Activated T-helper 2 cell treated with anti-CD3 and anti-CD28 coated beads, Interferon-gamma antibody, Interleukin-2, Interleukin-4, amounts not matched to agents 10 μg/mL and 5 μg/mL and 100 μg/mL, durations not matched to agents 14 hours and 24 hours and 36 hours (primary cell): ENCODE data around the gene FBXW2. TPM values are rescaled to one million over a fixed set of nuclear protein-coding genes. Genes with fewer than 3 reads are reported as not detected.
A peak's percentile ranks its signal among the peaks of the same experiment; 100 is the strongest.

Source experiments
- DNase-seq: peaks from one replicate; pipeline ENCODE4 v3.0.0; 2021; ENCODE audit warnings: low spot score
- H3K27ac Mint-ChIP-seq: one replicate; pipeline ENCODE4 v1.8.0; 2021; ENCODE audit warnings: mixed read lengths
- H3K27me3 Mint-ChIP-seq: one replicate; pipeline ENCODE4 v1.8.0; 2021; ENCODE audit warnings: low read depth, mixed read lengths
- H3K36me3 Mint-ChIP-seq: one replicate; pipeline ENCODE4 v1.8.0; 2021; ENCODE audit warnings: low read depth, mixed read lengths
- H3K4me1 Mint-ChIP-seq: one replicate; pipeline ENCODE4 v1.8.0; 2021; ENCODE audit warnings: low read depth, mixed read lengths
- H3K4me3 Mint-ChIP-seq: one replicate; pipeline ENCODE4 v1.8.0; 2021; ENCODE audit warnings: low read depth, mild to moderate bottlenecking, moderate library complexity, mixed read lengths
- H3K9me3 Mint-ChIP-seq: one replicate; pipeline ENCODE4 v1.8.0; 2021; ENCODE audit warnings: mixed read lengths
- intact Hi-C: fragments of 100-400 bp; cut with micrococcal nuclease; formaldehyde crosslinking; loops from one replicate; pipeline ENCODE4 v1.15.1; 2023
- total RNA-seq: library from RNA; stranded (reverse); gene quantifications from 2 replicates; pipeline ENCODE4 v1.2.3, GENCODE V29; 2022

Gene FBXW2
- total RNA-seq, 1 donor from 2014 or later = 79.7 TPM

DNA sequence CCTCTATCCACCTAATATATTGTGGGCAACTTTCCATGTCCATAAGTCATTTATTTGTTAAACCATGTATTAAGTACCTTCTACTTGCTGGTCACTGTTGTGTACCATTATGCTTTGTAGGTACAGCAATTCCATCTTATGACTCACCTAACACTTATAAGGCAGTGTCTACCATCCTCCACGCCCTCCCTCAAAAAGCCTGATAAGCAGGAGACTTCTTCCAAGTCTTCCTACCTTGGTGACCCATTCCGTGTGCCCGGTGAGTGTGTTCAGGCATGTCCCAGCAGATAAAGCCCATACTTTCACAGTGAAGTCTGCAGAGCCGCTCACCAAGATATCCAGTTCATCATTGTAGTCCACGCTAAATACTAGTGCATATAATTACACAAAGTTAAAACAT, 17.4 kb downstream of the FBXW2 start:
- no peak overlapping the region for H3K4me3 Mint-ChIP-seq
- H3K27me3 Mint-ChIP-seq = no peaks in the 10 kb centered on the region
- peaks cover 72% of the 10 kb centered on the region for H3K36me3 Mint-ChIP-seq
- no peak for DNase-seq
- intact Hi-C loops = no loop called here
- no peak overlapping the region for H3K27ac Mint-ChIP-seq
- H3K4me1 Mint-ChIP-seq = peaks cover 13% of the 10 kb centered on the region
- no peaks in the 10 kb centered on the region for H3K9me3 Mint-ChIP-seq

- Mint-ChIP-seq H3K4me1 (peaks cover 22% of the 10 kb centered on the region), H3K9me3 (no peaks in the 10 kb centered on the region), H3K36me3 (peaks cover 78% of the 10 kb centered on the region), H3K27me3 (no peaks in the 10 kb centered on the region), H3K27ac (no peak overlapping the region), H3K4me3 (no peak overlapping the region)
- DNase-seq = no peak
- intact Hi-C loops = no loop called here
Measured at GRCh38 chr9:120774719-120775118, 18.5 kb downstream of the FBXW2 start.

GRCh38 chr9:120773256-120773655, 20.0 kb downstream of the FBXW2 start:
- Mint-ChIP-seq H3K4me1 (peaks cover 32% of the 10 kb centered on the region), H3K4me3 (no peak overlapping the region), H3K9me3 (no peaks in the 10 kb centered on the region), H3K27me3 (no peaks in the 10 kb centered on the region), H3K36me3 (peaks cover 77% of the 10 kb centered on the region), H3K27ac (no peak overlapping the region)
- intact Hi-C loops = no loop called here
- DNase-seq = no peak

DNA sequence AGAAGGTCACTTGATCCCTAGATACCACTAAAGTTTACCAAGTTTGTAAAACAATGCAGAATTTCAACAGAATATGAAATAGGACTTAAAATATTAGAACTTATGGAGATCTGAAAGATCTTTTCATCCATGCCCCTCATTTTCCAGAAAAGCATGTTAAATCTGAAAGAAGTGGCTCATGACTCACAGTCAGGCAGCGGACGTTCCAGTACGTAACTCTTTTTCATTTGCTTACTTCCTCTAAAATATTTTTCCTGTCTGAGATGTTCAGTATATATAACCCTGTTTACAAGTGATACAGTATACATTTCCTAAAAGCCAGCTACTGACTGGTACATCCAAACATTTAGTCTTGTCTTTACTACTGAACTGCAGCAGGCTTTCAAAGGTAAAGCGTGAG, 22.3 kb downstream of the FBXW2 start:
- peaks cover 76% of the 10 kb centered on the region for H3K36me3 Mint-ChIP-seq
- peak overlapping the region; percentile 51 for H3K27ac Mint-ChIP-seq
- intact Hi-C loops = no loop called here

DNA sequence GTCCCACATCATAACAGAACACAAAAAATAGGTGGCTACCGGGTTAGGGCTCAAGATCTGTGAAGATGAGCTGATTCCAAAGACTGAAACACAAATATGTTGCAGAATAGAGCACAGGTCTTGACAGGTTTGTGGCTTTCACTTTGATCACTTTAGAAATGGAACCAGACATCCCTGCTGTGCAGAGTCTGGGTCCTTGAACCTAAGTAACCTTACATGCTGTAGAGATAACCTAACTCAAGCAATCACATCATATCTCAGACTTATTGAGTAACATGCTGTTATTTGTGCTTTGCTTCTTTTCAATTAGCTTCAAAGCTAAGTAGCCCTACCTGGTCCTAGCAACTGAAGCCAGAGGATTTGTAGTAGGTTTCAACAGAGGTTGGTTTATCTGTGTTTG, 24.3 kb downstream of the FBXW2 start:
- intact Hi-C loops = no loop called here
- Mint-ChIP-seq H3K4me1 (peaks cover 46% of the 10 kb centered on the region), H3K27me3 (no peaks in the 10 kb centered on the region)

More for the DNA sequence above, 22.3 kb downstream of the FBXW2 start:
- no peaks in the 10 kb centered on the region for H3K27me3 Mint-ChIP-seq
- H3K9me3 Mint-ChIP-seq = no peaks in the 10 kb centered on the region
- H3K4me1 Mint-ChIP-seq = peaks cover 45% of the 10 kb centered on the region
- DNase-seq = no peak
- no peak overlapping the region for H3K4me3 Mint-ChIP-seq

DNA sequence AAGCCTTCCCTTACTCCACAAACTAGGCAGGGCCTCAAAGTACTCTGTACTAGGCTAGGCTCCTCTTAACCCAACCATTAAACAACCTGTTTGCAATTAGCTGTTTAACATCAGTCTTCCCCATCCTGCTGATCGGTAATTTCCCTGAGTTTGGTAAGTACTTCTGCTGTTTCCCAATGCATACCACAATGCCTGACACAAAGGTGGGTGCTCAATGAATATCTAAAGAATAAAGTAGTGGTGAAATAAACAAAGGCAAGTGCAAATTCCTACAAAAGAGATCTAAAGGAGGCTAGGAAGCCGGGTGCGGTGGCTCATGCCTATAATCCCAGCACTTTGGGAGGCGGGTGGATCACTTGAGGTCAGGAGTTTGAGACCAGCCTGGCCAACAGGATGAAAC, 25.0 kb downstream of the FBXW2 start:
- intact Hi-C loops = no loop called here
- Mint-ChIP-seq H3K4me3 (no peak overlapping the region), H3K27ac (peak overlapping the region; percentile 29), H3K9me3 (no peaks in the 10 kb centered on the region), H3K27me3 (no peaks in the 10 kb centered on the region), H3K4me1 (peaks cover 46% of the 10 kb centered on the region), H3K36me3 (peaks cover 81% of the 10 kb centered on the region)
- no peak for DNase-seq

More for the DNA sequence above, 24.3 kb downstream of the FBXW2 start:
- no peaks in the 10 kb centered on the region for H3K9me3 Mint-ChIP-seq
- peaks cover 76% of the 10 kb centered on the region for H3K36me3 Mint-ChIP-seq
- no peak overlapping the region for H3K4me3 Mint-ChIP-seq
- no peak for DNase-seq
- H3K27ac Mint-ChIP-seq = peak overlapping the region; percentile 7

GRCh38 chr9:120767451-120767850, 25.8 kb downstream of the FBXW2 start:
- H3K9me3 Mint-ChIP-seq = no peaks in the 10 kb centered on the region
- H3K27me3 Mint-ChIP-seq = no peaks in the 10 kb centered on the region
- H3K4me3 Mint-ChIP-seq = no peak overlapping the region
- intact Hi-C loops = no loop called here
- H3K27ac Mint-ChIP-seq = peak overlapping the region; percentile 47
- H3K36me3 Mint-ChIP-seq = peaks cover 85% of the 10 kb centered on the region
- no peak for DNase-seq
- H3K4me1 Mint-ChIP-seq = peaks cover 44% of the 10 kb centered on the region

DNA sequence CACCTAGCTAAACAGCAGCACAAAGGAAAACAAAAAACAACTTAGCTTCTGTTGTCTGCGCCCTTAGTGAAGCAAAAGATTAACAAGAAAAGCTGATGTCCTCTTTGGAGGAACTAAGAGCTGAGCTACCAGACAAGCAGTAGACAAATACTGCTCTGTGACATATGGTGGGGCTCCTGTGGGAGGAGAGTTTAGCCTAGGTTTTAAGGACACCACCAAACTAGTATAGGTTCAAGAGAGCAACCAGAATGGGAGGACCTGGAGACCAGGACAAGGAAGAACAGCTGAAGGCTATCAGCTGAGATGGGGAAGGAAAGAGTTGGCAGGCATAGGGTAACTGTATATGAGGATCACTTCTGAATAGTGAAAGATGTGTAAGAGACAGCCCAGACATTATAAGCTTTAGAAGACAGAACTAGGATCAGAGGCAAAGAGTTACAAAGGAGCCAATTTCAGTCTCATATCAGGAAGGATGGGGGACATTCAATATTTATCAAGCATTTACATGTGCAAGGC, 27.2 kb downstream of the FBXW2 start:
- H3K9me3 Mint-ChIP-seq = no peaks in the 10 kb centered on the region
- H3K36me3 Mint-ChIP-seq = peaks cover 89% of the 10 kb centered on the region
- peak overlapping the region; percentile 43 for H3K27ac Mint-ChIP-seq
- H3K27me3 Mint-ChIP-seq = no peaks in the 10 kb centered on the region
- no peak for DNase-seq
- peaks cover 38% of the 10 kb centered on the region for H3K4me1 Mint-ChIP-seq
- intact Hi-C loops = no loop called here
- no peak overlapping the region for H3K4me3 Mint-ChIP-seq

- Mint-ChIP-seq H3K36me3 (peaks cover 77% of the 10 kb centered on the region), H3K4me1 (peaks cover 26% of the 10 kb centered on the region), H3K4me3 (no peak overlapping the region), H3K9me3 (no peaks in the 10 kb centered on the region), H3K27ac (no peak overlapping the region), H3K27me3 (no peaks in the 10 kb centered on the region)
- intact Hi-C loops = no loop called here
- no peak for DNase-seq
Measured at GRCh38 chr9:120764476-120764875, 28.7 kb downstream of the FBXW2 start.

DNA sequence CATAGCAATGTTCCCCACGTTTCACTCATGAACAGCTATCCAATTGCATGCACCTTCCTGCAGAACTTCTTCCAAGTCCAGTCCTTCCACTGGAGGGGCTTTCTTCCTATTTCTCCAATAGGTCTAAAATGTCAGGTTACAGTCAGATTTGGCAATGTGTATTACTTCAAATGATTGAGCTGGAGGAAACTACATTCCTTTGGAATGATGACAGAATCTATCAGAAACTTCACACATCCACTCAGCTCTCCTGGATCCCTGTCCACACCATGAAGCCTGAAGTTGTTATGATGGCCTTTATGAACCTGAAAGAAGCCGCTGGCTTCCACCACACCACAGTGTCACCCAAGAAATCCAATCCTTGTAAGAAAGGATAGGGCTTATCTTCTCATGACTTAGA, 32.2 kb downstream of the FBXW2 start:
- Mint-ChIP-seq H3K27me3 (no peaks in the 10 kb centered on the region), H3K27ac (no peak overlapping the region), H3K4me1 (peaks cover 13% of the 10 kb centered on the region), H3K9me3 (no peaks in the 10 kb centered on the region), H3K36me3 (peaks cover 61% of the 10 kb centered on the region), H3K4me3 (no peak overlapping the region)
- no peak for DNase-seq
- intact Hi-C loops = no loop called here

DNA sequence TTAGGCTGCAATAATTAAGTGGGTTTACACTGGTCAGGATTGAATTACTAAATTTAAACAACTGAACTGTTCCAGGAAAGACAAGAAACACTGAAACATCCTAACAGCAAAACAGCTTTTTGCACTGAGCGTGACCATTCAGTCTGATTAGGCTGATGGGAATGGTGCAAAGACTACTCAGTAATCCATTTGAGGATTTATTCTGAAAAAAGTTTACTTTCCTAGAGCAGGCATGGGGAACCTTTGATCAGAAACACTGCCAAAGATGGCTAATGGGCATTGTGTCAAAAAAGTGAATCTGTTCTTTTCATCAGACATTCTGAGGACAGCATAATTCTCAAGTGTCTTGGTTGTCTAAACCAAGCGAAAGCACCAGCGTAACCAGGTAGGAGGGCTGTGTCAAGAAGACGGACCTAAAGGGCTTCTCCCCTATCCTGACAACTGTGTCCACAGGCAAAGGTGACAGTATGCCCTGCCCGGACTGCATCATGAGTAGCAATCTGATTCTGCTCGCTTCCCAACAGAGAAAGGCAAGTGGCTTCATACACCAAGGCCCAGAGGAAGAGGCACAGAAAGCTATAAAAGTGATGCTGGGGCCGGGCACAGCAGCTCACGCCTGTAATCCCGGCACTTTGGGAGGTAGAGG, 33.3 kb downstream of the FBXW2 start:
- H3K9me3 Mint-ChIP-seq = no peaks in the 10 kb centered on the region
- H3K36me3 Mint-ChIP-seq = peaks cover 53% of the 10 kb centered on the region
- DNase-seq = no peak
- H3K4me1 Mint-ChIP-seq = peaks cover 10% of the 10 kb centered on the region
- H3K27me3 Mint-ChIP-seq = no peaks in the 10 kb centered on the region
- no peak overlapping the region for H3K27ac Mint-ChIP-seq
- H3K4me3 Mint-ChIP-seq = no peak overlapping the region
- intact Hi-C loops = loop anchor here (5.0 kb wide), 3 partner anchors 82 to 312 kb away; partner anchors contain the start of genes CNTRL and PSMD5

DNA sequence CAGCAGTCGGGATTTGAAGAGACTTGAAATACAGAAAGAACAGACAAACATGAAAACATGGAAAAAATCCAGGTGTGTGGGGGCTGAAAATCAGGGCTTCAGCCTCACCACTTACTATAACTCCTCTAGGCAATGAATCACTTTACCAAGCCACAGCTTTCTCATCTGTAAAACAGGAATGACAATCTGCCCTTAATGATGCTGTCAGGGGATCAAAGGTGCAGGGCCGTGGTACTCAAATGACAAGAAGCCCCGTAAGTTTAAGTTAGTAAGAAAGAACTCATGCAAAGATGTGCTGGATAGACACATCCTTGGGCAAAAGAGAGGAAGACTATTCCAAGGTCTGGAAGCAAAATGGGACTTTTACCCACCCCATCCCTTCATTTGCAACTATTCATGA, 34.7 kb downstream of the FBXW2 start:
- Mint-ChIP-seq H3K36me3 (peaks cover 41% of the 10 kb centered on the region), H3K27ac (no peak overlapping the region)
- DNase-seq = no peak

DNA sequence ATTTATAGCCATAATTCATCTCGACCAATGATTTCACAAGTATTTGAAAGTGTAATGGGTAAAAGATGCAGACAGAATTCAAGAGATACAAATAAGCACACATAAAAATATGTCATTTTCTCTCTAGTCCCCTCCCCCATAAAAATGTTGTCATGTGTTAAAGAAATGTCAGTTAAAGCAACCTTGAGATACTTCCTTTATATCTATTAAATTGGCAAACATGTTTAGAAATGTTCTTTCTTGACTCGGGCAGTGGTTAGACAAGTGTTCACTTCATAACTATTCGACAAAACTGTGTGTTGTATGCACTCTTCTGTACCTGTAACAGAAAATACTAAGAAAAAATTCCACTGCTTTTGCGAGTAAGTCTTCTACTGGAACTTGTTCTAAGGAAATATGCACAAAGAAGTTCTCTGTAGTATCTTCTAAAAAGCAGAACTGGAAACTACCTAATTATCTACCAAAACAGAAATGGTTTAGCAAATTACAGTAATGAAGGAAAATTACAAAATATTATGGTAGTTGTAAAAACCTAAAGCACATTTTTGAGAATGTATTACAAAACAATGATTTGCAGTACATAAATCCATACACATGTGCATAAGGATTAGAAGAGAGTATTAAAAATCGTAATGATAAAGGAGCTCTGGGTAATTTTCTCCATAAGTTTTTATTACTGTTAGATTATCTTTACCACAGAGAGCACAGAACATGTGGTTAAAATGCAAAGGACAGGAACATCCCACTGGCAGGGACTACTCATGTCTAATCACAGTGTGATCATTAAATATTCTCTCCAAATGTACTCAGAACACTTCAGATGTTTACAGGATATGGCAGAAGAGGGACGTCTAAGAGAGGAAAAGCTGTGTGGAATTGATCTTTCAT, 35.9 kb downstream of the FBXW2 start:
- H3K36me3 Mint-ChIP-seq = peaks cover 30% of the 10 kb centered on the region
- H3K4me3 Mint-ChIP-seq = no peak overlapping the region
- H3K27ac Mint-ChIP-seq = no peak overlapping the region
- no peaks in the 10 kb centered on the region for H3K9me3 Mint-ChIP-seq
- peaks cover 10% of the 10 kb centered on the region for H3K4me1 Mint-ChIP-seq
- no peaks in the 10 kb centered on the region for H3K27me3 Mint-ChIP-seq
- intact Hi-C loops = loop anchor here (2.0 to 5.0 kb wide), 4 partner anchors 85 to 315 kb away; partner anchors contain the start of genes CNTRL and PSMD5
- no peak for DNase-seq

More for the DNA sequence above, 34.7 kb downstream of the FBXW2 start:
- H3K9me3 Mint-ChIP-seq = no peaks in the 10 kb centered on the region
- intact Hi-C loops = loop anchor here (5.0 kb wide), 3 partner anchors 84 to 314 kb away; partner anchors contain the start of genes CNTRL and PSMD5
- no peaks in the 10 kb centered on the region for H3K27me3 Mint-ChIP-seq
- H3K4me3 Mint-ChIP-seq = no peak overlapping the region
- peaks cover 10% of the 10 kb centered on the region for H3K4me1 Mint-ChIP-seq
